Thyroid gland (tissue), 4 donors: ENCODE data around the gene TINAGL1.

Source experiments
- CTCF ChIP-seq, 6 experiments: fragments of 200-600 bp in 3 of 6; fragments of 450-650 bp in 3 of 6; sonication (generic) in 3 of 6; IDR thresholded peaks; one replicate each; pipeline ENCODE4 v1.5.1; 2016 to 2019; ENCODE audit warnings: antibody characterized with exemption in 6 of 6, mild to moderate bottlenecking in 2 of 6, inconsistent platforms in 1 of 6, moderate library complexity in 1 of 6
- POLR2A ChIP-seq, 2 donors: fragments of 450-650 bp; IDR thresholded peaks; one replicate each; pipeline ENCODE4 v1.6.1; 2017; ENCODE audit warnings: antibody characterized with exemption in 2 of 2, mild to moderate bottlenecking in 2 of 2, moderate library complexity in 1 of 2

- TF ChIP-seq CTCF (IDR thresholded peaks at IDR 0.05) (no peak), POLR2A (IDR thresholded peaks at IDR 0.05) (no peak)
Measured at GRCh38 chr1:31598980-31599379, 22.7 kb downstream of the TINAGL1 start.
